Skeletal muscle satellite cell (primary cell): ENCODE data around the gene DENND11. TPM values are rescaled to one million over a fixed set of nuclear protein-coding genes. Genes with fewer than 3 reads are reported as not detected.

Source experiments
- H3K27me3 ChIP-seq: 2 replicates; pipeline ENCODE4 v1.7.0; 2013; ENCODE audit warnings: low read length; ENCODE audit not compliant: control insufficient read depth, insufficient read depth
- H3K36me3 ChIP-seq: 2 replicates; pipeline ENCODE4 v1.7.0; 2013; ENCODE audit warnings: mild to moderate bottlenecking, control low read depth, low read length; ENCODE audit not compliant: insufficient read depth
- H3K4me1 ChIP-seq: 2 replicates; pipeline ENCODE4 v1.7.0; 2013; ENCODE audit warnings: low read length; ENCODE audit not compliant: control insufficient read depth, insufficient read depth
- H3K4me2 ChIP-seq: 2 replicates; pipeline ENCODE4 v1.7.0; 2013; ENCODE audit warnings: mild to moderate bottlenecking, low read length
- H3K4me3 ChIP-seq: 2 replicates; pipeline ENCODE4 v1.7.0; 2013; ENCODE audit warnings: low read length
- H3K9ac ChIP-seq: 2 replicates; pipeline ENCODE4 v1.7.0; 2013; ENCODE audit warnings: mild to moderate bottlenecking, low read depth, low read length, moderate library complexity
- H3K9me3 ChIP-seq: replicated peaks from 2 replicates; pipeline ENCODE4 v1.7.0; 2013; ENCODE audit warnings: mild to moderate bottlenecking, control low read depth, low read length
- small RNA-seq: library from RNA; depleted of rRNA; stranded (forward); fragments of <200 nt; gene quantifications from one replicate; pipeline ENCODE3, GENCODE V24; 2012

DENND11 gene

DNA sequence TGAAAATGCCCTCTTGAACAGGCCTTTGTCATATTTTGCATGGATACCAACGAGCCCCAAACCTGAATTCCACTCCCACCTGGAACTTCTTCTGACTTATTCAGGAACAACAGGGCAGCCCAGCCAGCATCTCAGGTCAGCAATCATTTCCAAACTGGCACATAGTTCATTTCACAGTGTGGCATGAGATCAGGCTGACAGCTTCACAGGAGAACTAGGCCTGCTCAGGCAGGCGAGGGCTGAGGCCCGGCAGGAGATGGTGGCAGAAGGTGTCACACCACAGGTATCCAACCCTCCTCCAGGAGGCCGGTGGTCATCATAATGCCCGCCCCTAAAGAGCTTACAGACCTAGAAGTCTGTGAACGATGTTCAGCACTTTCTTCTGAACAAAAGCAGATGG is 42.5 kb downstream of the DENND11 start:
- Histone ChIP-seq H3K36me3 (peaks cover 13% of the 10 kb centered on the region), H3K27me3 (no peaks in the 10 kb centered on the region), H3K9ac (no peak overlapping the region), H3K4me1 (no peaks in the 10 kb centered on the region), H3K4me2 (no peak overlapping the region), H3K9me3 (no peaks in the 10 kb centered on the region), H3K4me3 (no peak overlapping the region)

DNA sequence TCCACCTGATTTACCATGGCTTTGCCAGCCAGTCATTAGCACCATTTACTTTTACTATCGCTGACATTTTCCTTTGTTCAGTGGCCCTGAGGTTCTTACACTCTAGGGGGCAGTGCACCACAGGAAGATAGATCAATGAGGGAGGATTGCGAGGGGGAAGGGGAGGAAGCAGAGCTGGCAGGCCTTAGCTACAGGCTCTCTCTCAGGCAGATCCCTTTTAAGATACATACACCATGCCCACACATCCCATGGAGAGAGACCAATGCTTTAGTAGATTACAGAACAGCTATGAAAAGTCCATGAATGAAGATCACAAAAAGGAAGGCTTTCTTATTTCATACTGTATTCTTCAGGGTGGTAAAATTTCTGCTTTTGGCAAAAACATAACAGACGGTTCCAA is 47.4 kb downstream of the DENND11 start:
- no peaks in the 10 kb centered on the region for H3K4me1 ChIP-seq
- no peak overlapping the region for H3K4me2 ChIP-seq
- no peaks in the 10 kb centered on the region for H3K9me3 ChIP-seq
- H3K36me3 ChIP-seq = peaks cover 16% of the 10 kb centered on the region
- no peak overlapping the region for H3K9ac ChIP-seq
- no peaks in the 10 kb centered on the region for H3K27me3 ChIP-seq
- H3K4me3 ChIP-seq = no peak overlapping the region

DNA sequence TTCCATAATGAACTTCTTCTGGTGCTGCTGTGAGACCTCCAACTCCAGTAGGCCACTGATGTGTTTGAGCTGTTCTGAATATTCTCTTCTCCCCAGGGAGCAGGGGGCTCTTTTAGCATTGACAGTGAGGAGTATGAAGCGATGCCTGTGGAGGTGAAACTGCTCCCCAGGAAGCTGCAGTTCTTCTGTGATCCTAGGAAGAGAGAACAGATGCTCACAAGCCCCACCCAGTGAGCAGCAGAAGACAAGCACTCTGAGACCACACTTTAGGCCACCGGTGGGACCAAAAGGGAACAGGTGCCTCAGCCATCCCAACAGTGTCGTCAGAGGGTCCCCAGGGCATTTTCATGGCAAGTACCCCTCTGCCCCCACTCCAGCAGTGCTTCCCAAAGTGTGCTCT is 49.3 kb downstream of the DENND11 start:
- Histone ChIP-seq H3K4me3 (no peak overlapping the region), H3K4me2 (no peak overlapping the region), H3K9ac (no peak overlapping the region), H3K27me3 (no peaks in the 10 kb centered on the region), H3K36me3 (peaks cover 9% of the 10 kb centered on the region), H3K9me3 (no peaks in the 10 kb centered on the region), H3K4me1 (no peaks in the 10 kb centered on the region)

Small RNA genes within 50 kb of the gene (small RNA-seq; reads per million reads assigned to genes)
- not detected for gene RNU1-82P
